IMR-90 (cell line): ENCODE measurements around the gene DYTN.

Experiments used
- MAFK ChIP-seq: IDR thresholded peaks from 2 replicates; pipeline ENCODE4 v1.6.1; 2012; ENCODE audit warnings: low read depth, low read length, improper control_type of control experiment
- RAD21 ChIP-seq: IDR thresholded peaks from 2 replicates; pipeline ENCODE4 v1.6.1; 2012; ENCODE audit warnings: low read length, improper control_type of control experiment
- TF ChIP-seq, protein P1 (sequence below): conservative IDR thresholded peaks from 2 replicates; pipeline ENCODE4 v1.5.1; 2012; ENCODE audit warnings: mild to moderate bottlenecking, low read depth, low read length, improper control_type of control experiment

DNA sequence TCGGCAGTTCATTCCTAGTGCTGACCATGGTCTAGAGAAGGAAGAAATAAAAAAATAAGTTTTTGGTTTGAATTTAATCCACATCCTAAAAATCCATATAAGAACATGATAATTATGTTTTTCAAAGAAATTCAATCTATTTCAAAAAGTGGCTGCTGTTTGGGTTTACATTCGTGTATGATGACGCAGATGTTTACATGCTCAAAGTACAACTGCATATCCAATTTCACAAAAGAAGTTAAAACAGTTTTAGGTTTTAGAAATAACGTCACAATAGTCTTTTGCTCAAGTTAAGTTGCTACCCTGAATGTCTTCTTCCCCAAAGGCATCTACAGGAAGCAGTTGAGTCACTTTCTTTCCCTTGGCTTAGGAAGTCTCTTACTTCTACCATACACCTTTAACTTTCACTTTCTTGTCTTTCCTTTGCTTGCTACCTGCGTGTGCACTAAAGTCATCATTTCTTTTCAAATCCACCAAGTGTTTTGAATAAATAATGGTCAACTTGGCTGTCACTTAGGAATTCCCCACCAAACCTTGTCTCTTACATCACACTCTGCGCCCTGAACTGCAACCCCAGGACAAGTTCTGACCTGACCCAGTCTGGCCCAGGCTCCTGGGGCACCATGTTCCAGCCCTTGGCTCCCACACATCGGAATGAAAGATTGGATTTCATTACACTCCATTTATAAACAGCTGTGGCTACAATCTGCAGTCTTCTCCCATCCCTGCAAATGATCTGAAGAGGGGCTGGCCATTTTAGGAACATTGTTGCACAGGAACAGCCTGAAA, 47.5 kb downstream of the DYTN start:
- TF ChIP-seq, protein P1, sequence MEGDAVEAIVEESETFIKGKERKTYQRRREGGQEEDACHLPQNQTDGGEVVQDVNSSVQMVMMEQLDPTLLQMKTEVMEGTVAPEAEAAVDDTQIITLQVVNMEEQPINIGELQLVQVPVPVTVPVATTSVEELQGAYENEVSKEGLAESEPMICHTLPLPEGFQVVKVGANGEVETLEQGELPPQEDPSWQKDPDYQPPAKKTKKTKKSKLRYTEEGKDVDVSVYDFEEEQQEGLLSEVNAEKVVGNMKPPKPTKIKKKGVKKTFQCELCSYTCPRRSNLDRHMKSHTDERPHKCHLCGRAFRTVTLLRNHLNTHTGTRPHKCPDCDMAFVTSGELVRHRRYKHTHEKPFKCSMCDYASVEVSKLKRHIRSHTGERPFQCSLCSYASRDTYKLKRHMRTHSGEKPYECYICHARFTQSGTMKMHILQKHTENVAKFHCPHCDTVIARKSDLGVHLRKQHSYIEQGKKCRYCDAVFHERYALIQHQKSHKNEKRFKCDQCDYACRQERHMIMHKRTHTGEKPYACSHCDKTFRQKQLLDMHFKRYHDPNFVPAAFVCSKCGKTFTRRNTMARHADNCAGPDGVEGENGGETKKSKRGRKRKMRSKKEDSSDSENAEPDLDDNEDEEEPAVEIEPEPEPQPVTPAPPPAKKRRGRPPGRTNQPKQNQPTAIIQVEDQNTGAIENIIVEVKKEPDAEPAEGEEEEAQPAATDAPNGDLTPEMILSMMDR: no peak
- TF ChIP-seq MAFK (no peak), RAD21 (no peak)
